Lower lobe of right lung (tissue), 2 donors: ENCODE results near the gene TAL1. TPM values are rescaled to one million over a fixed set of nuclear protein-coding genes. Genes with fewer than 3 reads are reported as not detected.

Source experiments
- ATAC-seq, 2 donors: fragments of 200-7000 bp; cut with Tn5 transposase; one replicate each; pipeline ENCODE4 v1.9.1; 2020 to 2022; ENCODE audit warnings: mild to moderate bottlenecking in 2 of 2, moderate library complexity in 2 of 2
- DNase-seq: peaks from one replicate; pipeline ENCODE4 v3.0.0-alpha.2; 2020
- H3K27ac ChIP-seq: fragments of 200-600 bp; one replicate; pipeline ENCODE4 v1.8.0; 2022
- H3K27me3 ChIP-seq: fragments of 200-600 bp; one replicate; pipeline ENCODE4 v1.8.0; 2022; ENCODE audit warnings: low read depth
- H3K36me3 ChIP-seq: fragments of 200-600 bp; one replicate; pipeline ENCODE4 v1.8.0; 2022; ENCODE audit warnings: mild to moderate bottlenecking
- H3K4me1 ChIP-seq: fragments of 200-600 bp; one replicate; pipeline ENCODE4 v1.8.0; 2022
- H3K4me3 ChIP-seq: fragments of 200-600 bp; one replicate; pipeline ENCODE4 v1.8.0; 2022; ENCODE audit warnings: mild to moderate bottlenecking
- H3K9me3 ChIP-seq: fragments of 200-600 bp; one replicate; pipeline ENCODE4 v1.8.0; 2022
- CTCF ChIP-seq: fragments of 200-600 bp; IDR thresholded peaks from one replicate; pipeline ENCODE4 v1.8.0; 2022; ENCODE audit warnings: antibody characterized with exemption, mild to moderate bottlenecking
- intact Hi-C: fragments of 100-400 bp; cut with DNase I; formaldehyde crosslinking; loops from one replicate; pipeline ENCODE4 v1.11.0; 2022
- total RNA-seq: library from RNA; stranded (reverse); fragmentation: NEBNext Ultra II Directional; extraction: Animal tissue kit (Norgen Biotek cat#: 25700); gene quantifications from one replicate; pipeline ENCODE4 v1.2.1, GENCODE V29; 2021
- donor health status: DM: no; HTN: yes; CAD: no; lungs with severe emphysema.

Gene TAL1
- total RNA-seq, 1 donor from 2014 or later = 15.4 TPM

- DNase-seq (no peak), ATAC-seq (no peak)
- H3K27ac ChIP-seq = no peak overlapping the region
- H3K36me3 ChIP-seq = no peaks in the 10 kb centered on the region
- TF ChIP-seq CTCF = no peak
- H3K9me3 ChIP-seq = no peaks in the 10 kb centered on the region
- H3K4me3 ChIP-seq = no peak overlapping the region
- no peaks in the 10 kb centered on the region for H3K4me1 ChIP-seq
- intact Hi-C loops = no loop called here
- H3K27me3 ChIP-seq = no peaks in the 10 kb centered on the region
These were observed 25.2 kb upstream of the TAL1 start for GRCh38 chr1:47257224-47257623.

GRCh38 chr1:47252795-47253194 is 20.8 kb upstream of the TAL1 start:
- H3K27ac ChIP-seq = no peak overlapping the region
- intact Hi-C loops = no loop called here
- no peaks in the 10 kb centered on the region for H3K9me3 ChIP-seq
- no peaks in the 10 kb centered on the region for H3K27me3 ChIP-seq
- DNase-seq (no peak), ATAC-seq (no peak)
- H3K36me3 ChIP-seq = no peaks in the 10 kb centered on the region
- no peak overlapping the region for H3K4me3 ChIP-seq
- TF ChIP-seq CTCF = no peak
- no peaks in the 10 kb centered on the region for H3K4me1 ChIP-seq

- H3K27me3 ChIP-seq = no peaks in the 10 kb centered on the region
- H3K27ac ChIP-seq = no peak overlapping the region
- no peaks in the 10 kb centered on the region for H3K4me1 ChIP-seq
- no peaks in the 10 kb centered on the region for H3K36me3 ChIP-seq
- no peaks in the 10 kb centered on the region for H3K9me3 ChIP-seq
- no peak for TF ChIP-seq CTCF
- DNase-seq (no peak), ATAC-seq (no peak)
- intact Hi-C loops = no loop called here
- no peak overlapping the region for H3K4me3 ChIP-seq
These were observed 20.3 kb upstream of the TAL1 start for GRCh38 chr1:47252369-47252768.

- ATAC-seq (no peak), DNase-seq (no peak)
- TF ChIP-seq CTCF = no peak
- no peaks in the 10 kb centered on the region for H3K27me3 ChIP-seq
- no peak overlapping the region for H3K4me3 ChIP-seq
- no peaks in the 10 kb centered on the region for H3K9me3 ChIP-seq
- no peak overlapping the region for H3K27ac ChIP-seq
- no peaks in the 10 kb centered on the region for H3K36me3 ChIP-seq
- no peaks in the 10 kb centered on the region for H3K4me1 ChIP-seq
- intact Hi-C loops = no loop called here
These were observed 17.7 kb upstream of the TAL1 start for GRCh38 chr1:47249755-47250154.

- H3K4me1 ChIP-seq = no peaks in the 10 kb centered on the region
- ATAC-seq = no peak
- no peak for DNase-seq
- no peaks in the 10 kb centered on the region for H3K27me3 ChIP-seq
- no peak overlapping the region for H3K4me3 ChIP-seq
- no peaks in the 10 kb centered on the region for H3K36me3 ChIP-seq
- TF ChIP-seq CTCF = no peak
- H3K27ac ChIP-seq = no peak overlapping the region
- intact Hi-C loops = no loop called here
- H3K9me3 ChIP-seq = no peaks in the 10 kb centered on the region
These were observed 12.4 kb upstream of the TAL1 start for GRCh38 chr1:47244339-47244862.

GRCh38 chr1:47243910-47244309 is 11.9 kb upstream of the TAL1 start:
- no peak for TF ChIP-seq CTCF
- Histone ChIP-seq H3K27ac (no peak overlapping the region), H3K36me3 (no peaks in the 10 kb centered on the region), H3K4me3 (no peak overlapping the region), H3K27me3 (no peaks in the 10 kb centered on the region), H3K9me3 (no peaks in the 10 kb centered on the region), H3K4me1 (no peaks in the 10 kb centered on the region)
- ATAC-seq (peak in 1 of 2 donors; percentile 11), DNase-seq (no peak)
- intact Hi-C loops = no loop called here
